GM20000 (cell line): ENCODE results near the gene ARHGEF39.

Experiments used
- DNase-seq: peaks from one replicate; pipeline ENCODE4 v3.0.0; 2012; ENCODE audit warnings: low spot score
- CTCF ChIP-seq: IDR thresholded peaks from 2 replicates; pipeline ENCODE4 v1.5.1; 2012; ENCODE audit warnings: mild to moderate bottlenecking, control low read depth; ENCODE audit errors: extremely low read depth, missing control alignments

Gene ARHGEF39

GRCh38 chr9:35611230-35611797 is 53.7 kb downstream of the ARHGEF39 start:
- peak; percentile 73 for DNase-seq
- peak; percentile 62 for TF ChIP-seq CTCF

GRCh38 chr9:35609820-35610163 is 55.2 kb downstream of the ARHGEF39 start:
- no peak for TF ChIP-seq CTCF
- DNase-seq = no peak
